Upper lobe of left lung (tissue), 4 donors: Measurements from ENCODE around the gene NOX5.

ENCODE experiments used
- CTCF ChIP-seq, 6 experiments: fragments of 450-650 bp in 4 of 6; fragments of 200-600 bp in 2 of 6; sonication (generic) in 2 of 6; IDR thresholded peaks; one replicate each; pipeline ENCODE4 v1.5.1; 2016 to 2019; ENCODE audit warnings: antibody characterized with exemption in 6 of 6
- EP300 ChIP-seq, 4 donors: sonication (generic); formaldehyde crosslinking; IDR thresholded peaks; one replicate each; pipeline ENCODE4 v1.5.1; 2017; ENCODE audit warnings: antibody characterized with exemption in 4 of 4, control low read depth in 2 of 4
- POLR2A ChIP-seq, 4 donors: fragments of 450-650 bp; IDR thresholded peaks; one replicate each; pipeline ENCODE4 v1.5.1; 2016 to 2017; ENCODE audit warnings: antibody characterized with exemption in 4 of 4, mild to moderate bottlenecking in 2 of 4
- POLR2AphosphoS5 ChIP-seq, 2 donors: sonication (generic); formaldehyde crosslinking; IDR thresholded peaks; one replicate each; pipeline ENCODE4 v1.5.1; 2017; ENCODE audit warnings: antibody characterized with exemption in 2 of 2

DNA sequence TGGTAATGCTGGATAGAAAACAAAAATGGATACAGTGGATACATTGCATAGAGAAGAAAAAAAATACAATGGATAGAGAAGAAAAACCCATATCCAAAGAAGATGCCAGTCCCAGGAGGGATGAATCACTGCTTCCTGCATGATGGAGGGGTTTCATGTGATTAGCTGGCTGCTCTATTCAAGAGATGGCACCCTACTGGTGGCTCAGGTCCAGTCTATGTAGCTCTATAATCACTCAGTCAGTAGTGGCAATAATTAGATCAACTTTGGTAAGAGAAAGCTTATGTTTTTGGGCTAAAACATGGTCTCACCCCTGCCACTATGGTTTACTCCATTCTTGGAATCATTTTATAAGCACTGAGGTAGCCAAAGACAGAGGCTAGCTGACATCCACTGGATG is 33.7 kb upstream of the NOX5 start:
- TF ChIP-seq CTCF (IDR thresholded peaks at IDR 0.05) (no peak), EP300 (IDR thresholded peaks at IDR 0.05) (no peak), POLR2AphosphoS5 (IDR thresholded peaks at IDR 0.05) (no peak), POLR2A (IDR thresholded peaks at IDR 0.05) (no peak)
